Mesodermal cell (in vitro differentiated cells): ENCODE measurements around the gene CLCN6.

Experiments used
- H3K27ac ChIP-seq: 2 replicates; pipeline ENCODE4 v1.7.0; 2013; ENCODE audit warnings: mild to moderate bottlenecking, low read depth, low read length, moderate library complexity; ENCODE audit not compliant: severe bottlenecking
- H3K36me3 ChIP-seq: 2 replicates; pipeline ENCODE4 v1.7.1; 2013; ENCODE audit warnings: mild to moderate bottlenecking, low read length, moderate library complexity; ENCODE audit not compliant: control insufficient read depth, insufficient read depth
- H3K4me1 ChIP-seq: one replicate; pipeline ENCODE4 v1.7.1; 2013; ENCODE audit warnings: mild to moderate bottlenecking, low read length; ENCODE audit not compliant: insufficient read depth, control insufficient read depth, poor library complexity, severe bottlenecking
- H3K4me3 ChIP-seq: 2 replicates; pipeline ENCODE4 v1.7.0; 2013; ENCODE audit warnings: low read length, control low read depth, mild to moderate bottlenecking; ENCODE audit not compliant: insufficient read depth, poor library complexity, severe bottlenecking; ENCODE audit errors: extremely low read depth
- H3K9me3 ChIP-seq: 2 replicates; pipeline ENCODE4 v1.7.1; 2013; ENCODE audit warnings: mild to moderate bottlenecking, low read length, moderate library complexity; ENCODE audit not compliant: control insufficient read depth
- WGBS, 2 experiments: methylation state at CpG; one replicate each; pipeline ENCODE4 v1.1.5; 2013; ENCODE audit warnings: missing lambda C conversion rate in 2 of 2; ENCODE audit not compliant: insufficient coverage in 2 of 2; 5-methylcytosine and 5-hydroxymethylcytosine counted together

The CLCN6 gene

DNA sequence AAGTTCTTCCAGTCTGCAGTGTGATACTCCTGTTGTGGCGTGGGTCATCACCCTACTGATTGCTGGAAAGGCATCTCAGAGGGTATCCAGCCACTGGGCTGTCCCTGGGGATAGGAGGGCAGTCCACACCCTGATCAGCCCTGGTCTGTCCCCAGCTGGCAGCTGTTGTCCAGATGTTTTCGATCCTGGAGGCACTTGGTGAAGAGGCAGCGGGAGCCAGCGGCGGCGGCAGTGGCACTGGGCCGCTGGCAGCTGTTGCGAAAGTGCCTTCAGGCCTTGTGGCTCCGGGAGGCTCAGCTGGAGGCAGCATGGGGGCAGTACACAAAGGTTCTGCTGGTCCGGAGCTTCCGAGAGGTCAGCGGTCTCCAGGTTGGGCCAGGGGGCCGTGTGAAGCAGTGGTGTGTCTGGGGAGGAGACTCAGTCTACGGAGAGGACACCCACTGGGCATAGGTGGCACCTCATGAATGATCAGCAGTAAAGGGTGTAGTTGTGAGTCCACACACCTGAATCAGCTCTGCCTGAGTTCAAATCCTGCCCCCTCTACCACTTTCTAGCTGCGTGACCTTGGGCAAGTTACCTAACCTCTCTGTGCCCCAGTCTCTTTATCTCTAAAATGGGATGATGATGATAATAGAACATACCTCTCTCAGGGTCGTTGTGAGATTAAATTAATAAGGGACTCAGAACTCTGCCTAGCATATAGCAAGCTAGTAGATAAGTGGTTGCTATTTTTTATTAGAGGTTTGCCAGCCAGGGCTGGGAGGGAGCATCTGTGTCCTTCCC, 37.9 kb upstream of the CLCN6 start:
- Histone ChIP-seq H3K9me3 (no peaks in the 10 kb centered on the region), H3K4me1 (no peaks in the 10 kb centered on the region), H3K27ac (no peak overlapping the region), H3K4me3 (no peak overlapping the region), H3K36me3 (no peaks in the 10 kb centered on the region)
- WGBS, 2 experiments = 76% methylated on average over 11 to 13 of the region's 16 CpGs

DNA sequence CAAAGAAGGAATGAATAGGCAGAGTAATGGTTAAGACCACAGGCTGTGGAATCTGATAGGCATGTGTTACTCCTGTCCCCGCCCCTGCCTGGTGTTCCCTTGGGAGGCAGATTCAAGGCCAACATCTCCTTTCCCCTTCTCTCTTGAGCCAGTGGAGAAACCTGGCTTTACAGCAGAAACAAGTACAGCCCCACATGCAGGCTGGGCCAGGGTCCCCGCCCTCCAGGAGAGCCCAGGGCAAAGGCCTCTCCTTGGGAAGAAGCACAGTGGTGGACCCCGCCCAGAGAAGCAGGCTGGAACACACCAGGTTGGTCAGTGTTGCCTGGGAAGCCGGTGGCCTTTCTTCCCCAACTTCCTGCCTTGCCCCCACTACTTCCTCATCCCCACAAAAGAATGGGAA, 37.2 kb upstream of the CLCN6 start:
- no peaks in the 10 kb centered on the region for H3K4me1 ChIP-seq
- H3K9me3 ChIP-seq = no peaks in the 10 kb centered on the region
- 63 to 90% methylated on average over 2 of the region's 4 CpGs for WGBS, 2 experiments
- no peak overlapping the region for H3K27ac ChIP-seq
- H3K36me3 ChIP-seq = no peaks in the 10 kb centered on the region
- H3K4me3 ChIP-seq = no peak overlapping the region

DNA sequence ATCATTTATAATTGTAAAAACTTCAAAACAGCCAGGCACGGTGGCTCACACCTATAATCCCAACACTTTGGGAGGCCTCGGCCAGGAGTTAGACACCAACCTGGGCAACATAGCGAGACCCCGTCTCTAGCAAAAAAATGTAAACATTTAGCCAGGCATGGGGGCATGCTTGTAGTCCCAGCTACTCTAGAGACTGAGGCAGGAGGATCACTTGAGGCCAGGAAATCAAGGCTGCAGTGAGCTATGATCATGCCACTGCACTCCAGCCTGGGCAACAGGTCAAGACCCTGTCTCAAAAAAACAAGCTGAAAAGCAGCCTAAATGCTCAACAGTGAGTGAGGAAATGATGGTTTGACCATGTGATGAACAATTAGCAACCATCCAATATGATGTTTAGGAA, 36.7 kb upstream of the CLCN6 start:
- Histone ChIP-seq H3K9me3 (no peaks in the 10 kb centered on the region), H3K4me1 (no peaks in the 10 kb centered on the region), H3K36me3 (no peaks in the 10 kb centered on the region), H3K27ac (no peak overlapping the region), H3K4me3 (no peak overlapping the region)
- 81 to 94% methylated on average over 4 of the region's 4 CpGs for WGBS, 2 experiments

DNA sequence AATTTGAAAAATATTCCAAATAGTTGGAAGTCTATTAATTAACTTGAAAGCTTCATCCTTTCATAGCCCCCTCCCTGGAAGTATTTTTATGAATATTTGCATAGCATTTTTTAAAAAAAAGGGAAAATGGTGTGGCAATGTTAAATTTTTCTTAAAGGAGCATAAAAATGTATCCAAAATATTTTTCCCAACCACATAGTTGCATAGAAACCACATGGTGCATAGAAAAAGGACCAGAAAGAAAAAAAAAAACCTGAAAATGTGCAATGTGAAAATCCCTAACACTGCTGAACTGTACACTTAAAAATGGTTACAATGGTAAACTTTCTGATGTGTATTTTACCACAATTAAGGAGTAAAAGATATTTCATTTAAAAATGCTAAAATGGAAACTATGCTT, 36.0 kb upstream of the CLCN6 start:
- Histone ChIP-seq H3K4me1 (no peaks in the 10 kb centered on the region), H3K27ac (no peak overlapping the region), H3K36me3 (no peaks in the 10 kb centered on the region), H3K4me3 (no peak overlapping the region), H3K9me3 (no peaks in the 10 kb centered on the region)

DNA sequence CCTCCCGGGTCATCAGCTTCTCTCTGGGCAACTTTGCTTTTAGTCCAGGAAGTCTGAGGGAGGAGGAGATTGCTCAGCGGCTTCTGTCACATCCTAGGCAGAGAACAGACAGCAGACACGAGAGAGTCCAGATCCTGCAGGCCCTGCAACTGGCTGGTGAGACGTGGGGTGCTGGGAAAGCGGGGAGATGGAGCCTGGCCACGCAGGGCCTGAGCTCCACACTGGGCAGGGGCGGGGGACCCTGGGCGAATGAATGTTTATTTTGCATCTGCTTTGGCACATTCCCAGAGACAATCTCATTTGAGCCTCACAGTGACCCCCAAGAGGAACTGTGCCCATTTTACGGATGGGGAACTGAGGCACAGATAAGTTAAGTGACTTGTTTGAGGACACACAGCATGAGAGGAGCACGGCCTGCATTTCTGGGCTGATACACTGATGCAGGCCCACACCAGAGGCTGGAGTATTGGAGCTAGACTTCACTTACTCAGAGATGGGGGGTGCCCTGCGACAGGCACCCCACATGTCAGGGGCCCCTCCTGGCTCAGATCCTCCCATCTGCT, 34.4 kb upstream of the CLCN6 start:
- Histone ChIP-seq H3K4me1 (no peaks in the 10 kb centered on the region), H3K9me3 (no peaks in the 10 kb centered on the region), H3K36me3 (no peaks in the 10 kb centered on the region), H3K4me3 (no peak overlapping the region), H3K27ac (no peak overlapping the region)
- 81 to 84% methylated on average over 7 to 10 of the region's 11 CpGs for WGBS, 2 experiments

DNA sequence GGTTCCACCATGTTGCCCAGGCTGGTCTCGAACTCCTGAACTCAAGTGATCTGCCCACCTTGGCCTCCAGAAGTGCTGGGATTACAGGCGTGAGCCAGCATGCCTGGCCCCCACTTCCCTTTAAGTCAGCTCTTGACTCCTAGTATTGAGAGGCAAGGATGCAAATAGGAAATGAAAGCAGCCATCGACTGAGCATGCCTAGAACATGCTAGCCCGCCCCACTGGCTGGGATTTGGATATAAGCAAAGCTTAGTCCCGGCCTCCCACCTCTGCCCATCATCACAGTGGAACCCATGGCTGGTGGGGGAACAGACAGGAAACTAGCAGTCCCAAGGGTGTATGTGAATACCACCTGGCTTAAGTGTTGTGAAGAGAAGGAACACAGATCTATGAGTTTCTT, 33.5 kb upstream of the CLCN6 start:
- no peaks in the 10 kb centered on the region for H3K9me3 ChIP-seq
- H3K36me3 ChIP-seq = no peaks in the 10 kb centered on the region
- WGBS, 2 experiments = 87 to 94% methylated on average over 3 to 4 of the region's 5 CpGs
- no peak overlapping the region for H3K4me3 ChIP-seq
- no peak overlapping the region for H3K27ac ChIP-seq
- H3K4me1 ChIP-seq = no peaks in the 10 kb centered on the region

DNA sequence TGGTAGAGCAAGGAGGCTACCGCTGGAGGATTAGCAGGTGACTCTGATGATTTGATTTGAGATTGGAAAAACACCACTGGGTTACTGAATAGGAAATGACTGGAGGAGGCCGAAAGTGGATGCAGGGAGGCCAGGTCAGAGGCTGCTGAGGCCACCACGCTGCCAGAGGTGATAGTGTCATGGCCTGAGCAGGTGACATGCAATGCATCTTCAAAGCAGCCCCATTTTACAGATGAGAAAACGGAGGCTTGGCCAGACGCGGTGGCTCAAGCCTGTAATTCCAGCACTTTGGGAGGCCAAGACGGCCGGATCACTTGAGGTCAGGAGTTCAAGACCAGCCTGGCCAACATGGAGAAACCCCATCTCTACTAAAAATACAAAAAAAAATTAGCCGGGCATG, 31.2 kb upstream of the CLCN6 start:
- 93% methylated on average over 6 to 7 of the region's 9 CpGs for WGBS, 2 experiments
- Histone ChIP-seq H3K4me1 (no peaks in the 10 kb centered on the region), H3K27ac (no peak overlapping the region), H3K36me3 (no peaks in the 10 kb centered on the region), H3K4me3 (no peak overlapping the region), H3K9me3 (no peaks in the 10 kb centered on the region)

DNA sequence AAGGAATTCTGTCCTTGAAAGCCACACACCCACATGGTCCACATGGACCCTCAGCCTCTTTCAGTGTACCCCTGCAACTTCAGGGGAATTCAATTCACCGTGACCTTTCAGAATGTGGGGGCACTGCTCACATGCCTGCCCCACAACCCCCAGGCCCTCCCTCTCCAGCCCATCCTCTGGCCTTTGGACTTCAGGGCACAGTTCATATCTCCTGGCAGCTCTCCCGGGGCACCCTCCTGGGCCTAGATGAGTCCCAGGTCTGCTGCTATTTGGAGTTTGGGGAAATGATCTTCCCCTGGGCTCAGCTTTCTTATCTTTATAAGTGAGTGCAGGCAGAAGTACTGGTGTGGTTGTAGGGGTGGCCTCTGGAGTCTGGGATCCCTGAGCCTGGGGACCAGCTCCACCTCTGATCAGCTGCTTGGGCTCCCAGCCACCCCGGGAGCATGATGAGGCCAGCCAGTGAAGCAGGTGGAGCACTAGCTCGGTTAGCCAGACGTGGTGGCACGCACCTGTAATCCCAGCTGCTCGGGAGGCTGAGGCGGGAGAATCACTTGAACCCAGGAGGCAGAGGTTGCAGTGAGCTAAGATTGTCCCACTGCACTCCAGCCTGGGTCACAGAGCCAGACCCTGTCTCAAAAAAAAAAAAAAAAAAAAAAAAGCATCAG, 28.2 kb upstream of the CLCN6 start:
- Histone ChIP-seq H3K4me1 (no peaks in the 10 kb centered on the region), H3K36me3 (no peaks in the 10 kb centered on the region), H3K4me3 (no peak overlapping the region), H3K27ac (no peak overlapping the region), H3K9me3 (no peaks in the 10 kb centered on the region)
- 84 to 97% methylated on average over 7 of the region's 8 CpGs for WGBS, 2 experiments

DNA sequence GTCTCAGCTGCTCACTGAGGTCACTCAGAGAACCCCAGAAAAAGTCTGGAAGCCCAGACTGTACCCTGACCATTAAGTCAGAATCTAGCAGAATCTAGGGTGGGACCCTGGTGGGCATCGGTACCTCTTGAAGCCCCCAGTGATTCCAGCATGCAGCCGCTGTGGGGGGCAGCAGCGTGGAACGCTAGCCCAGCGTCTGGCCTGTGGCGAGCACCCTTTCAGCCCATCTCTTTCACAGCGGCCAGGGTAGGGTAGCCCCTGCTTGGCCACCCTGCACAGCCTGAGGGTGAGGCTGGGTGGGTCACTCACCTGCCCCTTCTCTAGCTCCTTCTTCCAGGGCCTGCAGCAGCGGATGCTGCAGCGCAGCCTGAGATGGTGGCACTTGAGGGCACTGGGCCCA, 27.7 kb upstream of the CLCN6 start:
- no peaks in the 10 kb centered on the region for H3K4me1 ChIP-seq
- 94 to 95% methylated on average over 9 of the region's 9 CpGs for whole genome bisulfite sequencing, 2 experiments
- H3K36me3 ChIP-seq = no peaks in the 10 kb centered on the region
- H3K4me3 ChIP-seq = no peak overlapping the region
- H3K9me3 ChIP-seq = no peaks in the 10 kb centered on the region
- no peak overlapping the region for H3K27ac ChIP-seq

DNA sequence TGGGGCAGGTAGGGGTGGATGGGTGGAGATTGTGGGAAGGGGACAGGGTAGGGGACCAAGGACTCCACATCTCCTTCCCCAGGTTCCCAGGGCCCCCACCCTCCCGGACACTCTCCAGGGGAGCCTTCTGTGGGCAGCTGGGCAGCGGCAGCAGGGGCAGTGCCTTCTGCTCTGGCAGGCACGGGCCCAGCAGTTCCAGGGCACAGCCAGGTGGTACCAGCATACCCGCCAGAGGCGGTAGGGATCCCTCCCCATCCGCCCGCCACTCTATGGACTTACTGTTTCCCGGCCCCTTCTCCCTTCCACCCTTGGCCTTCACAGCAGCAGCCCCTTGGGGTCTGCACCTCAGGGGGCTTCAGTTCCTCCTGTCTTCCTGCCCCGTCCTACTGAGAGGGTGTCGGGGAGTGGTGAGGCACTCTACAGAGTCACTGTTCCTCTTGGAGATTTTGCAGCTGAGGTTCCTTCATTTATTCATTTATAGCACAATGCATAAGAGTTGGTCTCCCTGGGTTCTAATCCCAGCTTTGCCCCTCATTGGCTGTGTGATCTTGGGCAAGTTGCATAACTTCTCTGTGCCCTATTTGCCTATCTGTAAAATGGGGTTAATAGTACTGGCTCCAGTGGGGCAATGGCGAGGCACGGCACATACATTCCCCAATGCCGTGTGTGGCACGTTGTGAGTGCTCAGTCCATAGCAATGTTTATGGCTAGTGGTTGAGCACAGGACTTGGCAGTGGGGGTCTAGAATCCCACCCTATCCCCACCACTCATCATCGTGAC, 27.0 kb upstream of the CLCN6 start:
- Histone ChIP-seq H3K9me3 (no peaks in the 10 kb centered on the region), H3K27ac (no peak overlapping the region), H3K4me1 (no peaks in the 10 kb centered on the region), H3K36me3 (no peaks in the 10 kb centered on the region), H3K4me3 (no peak overlapping the region)
- 81 to 92% methylated on average over 6 to 11 of the region's 15 CpGs for WGBS, 2 experiments
